Measurements from ENCODE around the gene ARHGEF26. TPM values are rescaled to one million over a fixed set of nuclear protein-coding genes. Genes with fewer than 3 reads are reported as not detected.

ARHGEF26 gene
- total RNA-seq, 4 donors from 2014 or later: 6.8 to 21.9 (median 10.3) TPM

DNA sequence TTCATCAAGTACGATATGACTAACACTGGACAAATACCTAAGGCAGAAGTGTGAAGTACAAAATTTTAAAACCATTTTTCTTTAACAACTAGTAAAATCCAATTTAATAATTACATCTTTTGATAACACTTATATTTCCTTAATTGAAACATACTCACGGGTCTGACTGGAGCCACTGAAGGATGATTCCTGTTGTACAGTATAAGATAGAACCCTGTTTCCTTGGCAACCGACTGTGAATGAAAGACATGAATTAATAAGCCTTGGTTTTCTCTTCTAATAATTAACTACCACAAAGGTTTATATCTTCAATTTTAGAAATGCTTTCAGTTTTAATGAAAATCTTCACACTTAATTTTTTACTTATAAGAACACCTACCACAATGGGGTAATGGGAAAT, 183.7 kb downstream of the ARHGEF26 start:
- no peak overlapping the region for H3K27ac ChIP-seq
- H3K4me1 ChIP-seq: no peaks in the 10 kb centered on the region
- peaks cover 13 to 99% (median 18%) of the 10 kb centered on the region in 3 donors for H3K36me3 ChIP-seq
- intact Hi-C loops (cut with DNase I): no loop called here
- no peak overlapping the region for H3K4me3 ChIP-seq
- 90 to 92% methylated on average over 3 of the region's 3 CpGs for WGBS, 2 donors
- H3K9me3 ChIP-seq: no peaks in the 10 kb centered on the region
- DNase-seq: no peak
- H3K27me3 ChIP-seq: no peaks in the 10 kb centered on the region
- TF ChIP-seq, protein P1, sequence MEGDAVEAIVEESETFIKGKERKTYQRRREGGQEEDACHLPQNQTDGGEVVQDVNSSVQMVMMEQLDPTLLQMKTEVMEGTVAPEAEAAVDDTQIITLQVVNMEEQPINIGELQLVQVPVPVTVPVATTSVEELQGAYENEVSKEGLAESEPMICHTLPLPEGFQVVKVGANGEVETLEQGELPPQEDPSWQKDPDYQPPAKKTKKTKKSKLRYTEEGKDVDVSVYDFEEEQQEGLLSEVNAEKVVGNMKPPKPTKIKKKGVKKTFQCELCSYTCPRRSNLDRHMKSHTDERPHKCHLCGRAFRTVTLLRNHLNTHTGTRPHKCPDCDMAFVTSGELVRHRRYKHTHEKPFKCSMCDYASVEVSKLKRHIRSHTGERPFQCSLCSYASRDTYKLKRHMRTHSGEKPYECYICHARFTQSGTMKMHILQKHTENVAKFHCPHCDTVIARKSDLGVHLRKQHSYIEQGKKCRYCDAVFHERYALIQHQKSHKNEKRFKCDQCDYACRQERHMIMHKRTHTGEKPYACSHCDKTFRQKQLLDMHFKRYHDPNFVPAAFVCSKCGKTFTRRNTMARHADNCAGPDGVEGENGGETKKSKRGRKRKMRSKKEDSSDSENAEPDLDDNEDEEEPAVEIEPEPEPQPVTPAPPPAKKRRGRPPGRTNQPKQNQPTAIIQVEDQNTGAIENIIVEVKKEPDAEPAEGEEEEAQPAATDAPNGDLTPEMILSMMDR (IDR thresholded peaks at IDR 0.05): no peak
- no peak for TF ChIP-seq POLR2A (IDR thresholded peaks at IDR 0.05)

DNA sequence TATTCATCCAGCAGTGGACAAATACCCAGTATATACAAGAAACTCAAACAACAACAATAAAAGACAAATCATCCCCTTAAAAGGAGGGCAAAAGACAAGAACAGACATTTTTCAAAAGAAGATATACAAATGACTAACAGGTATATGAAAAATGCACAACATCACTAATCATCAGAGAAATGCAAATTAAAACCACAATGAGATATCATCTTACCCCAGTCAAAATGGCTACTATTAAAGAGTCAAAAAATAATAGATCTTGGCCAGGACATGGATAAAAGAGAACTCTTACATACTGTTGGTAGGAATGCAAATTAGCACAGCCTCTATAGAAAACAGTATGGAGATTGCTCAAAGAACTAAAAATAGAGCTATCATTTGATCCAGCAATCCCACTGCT, 186.2 kb downstream of the ARHGEF26 start:
- TF ChIP-seq, protein P1 (IDR thresholded peaks at IDR 0.05): no peak
- no peak for TF ChIP-seq POLR2A (IDR thresholded peaks at IDR 0.05)
- no peaks in the 10 kb centered on the region for H3K4me1 ChIP-seq
- intact Hi-C loops (cut with DNase I): no loop called here
- H3K4me3 ChIP-seq: no peak overlapping the region
- no peak overlapping the region for H3K27ac ChIP-seq
- no peaks in the 10 kb centered on the region for H3K9me3 ChIP-seq
- H3K36me3 ChIP-seq: peaks cover 12 to 96% (median 15%) of the 10 kb centered on the region in 3 donors
- no peak for DNase-seq
- no peaks in the 10 kb centered on the region for H3K27me3 ChIP-seq

Other genes with a start within 250 kb of the ARHGEF26 start
- 10 to 100 TPM; 16.5 to 59.1 (median 39.7) TPM for gene DHX36, start 203.1 kb downstream of the ARHGEF26 start, total RNA-seq